Neural crest cell (in vitro differentiated cells): ENCODE data around the gene LSP1. TPM values are rescaled to one million over a fixed set of nuclear protein-coding genes. Genes with fewer than 3 reads are reported as not detected.
A peak's percentile ranks its signal among the peaks of the same experiment; 100 is the strongest.

Source experiments
- DNase-seq: peaks from one replicate; pipeline ENCODE4 v3.0.0; 2021; ENCODE audit warnings: low read depth, mixed read lengths, low spot score
- H3K27ac Mint-ChIP-seq: one replicate; pipeline ENCODE4 v1.8.0; 2021; ENCODE audit warnings: mild to moderate bottlenecking, mixed read lengths; ENCODE audit not compliant: unreplicated experiment
- H3K27me3 Mint-ChIP-seq: 2 replicates; pipeline ENCODE4 v1.8.0; 2021; ENCODE audit warnings: low read depth, mild to moderate bottlenecking, mixed read lengths
- H3K36me3 Mint-ChIP-seq: 2 replicates; pipeline ENCODE4 v1.8.0; 2021; ENCODE audit warnings: low read depth, mild to moderate bottlenecking, mixed read lengths
- H3K4me1 Mint-ChIP-seq: 2 replicates; pipeline ENCODE4 v1.8.0; 2021; ENCODE audit warnings: mixed read lengths
- H3K4me3 Mint-ChIP-seq: one replicate; pipeline ENCODE4 v1.8.0; 2021; ENCODE audit warnings: mild to moderate bottlenecking, mixed read lengths
- H3K9me3 Mint-ChIP-seq: 2 replicates; pipeline ENCODE4 v1.8.0; 2021; ENCODE audit warnings: mixed read lengths
- total RNA-seq: library from RNA; stranded (reverse); gene quantifications from 2 replicates; pipeline ENCODE4 v1.2.1, GENCODE V29; 2021
- TF ChIP-seq, protein P1 (sequence below): fragments of 200-600 bp; sonication (generic); conservative IDR thresholded peaks from 2 replicates; pipeline ENCODE4 v1.5.0; 2021; ENCODE audit warnings: antibody characterized with exemption, mild to moderate bottlenecking

Gene LSP1
- total RNA-seq, 1 donor from 2014 or later: not detected

DNA sequence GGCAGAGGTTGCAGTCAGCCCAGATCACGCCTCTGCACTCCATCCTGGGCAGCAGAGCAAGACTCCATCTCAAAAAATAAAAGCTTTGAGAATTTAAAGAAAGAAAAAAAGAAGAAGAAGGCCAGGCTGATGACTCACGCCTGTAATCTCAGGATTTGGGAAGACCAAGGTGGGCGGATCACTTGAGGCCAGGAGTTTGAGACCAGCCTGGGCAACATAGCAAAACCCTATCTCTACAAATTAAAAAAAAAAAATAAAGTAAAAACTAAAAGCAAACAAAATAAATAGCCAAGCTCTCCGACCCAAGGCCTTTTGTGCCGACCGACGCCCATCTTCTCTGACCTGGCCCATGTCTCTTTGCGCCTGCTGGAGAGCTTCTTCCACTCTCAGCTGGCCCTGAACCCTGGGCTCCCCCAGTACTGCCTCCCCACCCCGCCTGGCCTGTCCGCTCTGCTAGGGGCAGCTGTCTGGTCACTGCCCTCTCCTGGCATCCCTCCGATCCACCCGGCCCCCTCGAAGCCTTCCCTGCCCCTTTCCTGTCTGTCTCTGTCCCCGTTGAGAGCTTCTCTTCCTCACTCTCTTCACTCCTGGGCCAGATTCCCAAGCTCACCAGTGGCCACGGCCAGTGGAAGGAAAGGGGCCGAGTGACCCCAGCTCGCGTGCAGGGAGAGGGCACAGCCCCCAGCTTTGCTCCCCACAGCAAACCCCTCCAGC, 4.8 kb upstream of the LSP1 start:
- H3K36me3 Mint-ChIP-seq: no peaks in the 10 kb centered on the region
- TF ChIP-seq, protein P1, sequence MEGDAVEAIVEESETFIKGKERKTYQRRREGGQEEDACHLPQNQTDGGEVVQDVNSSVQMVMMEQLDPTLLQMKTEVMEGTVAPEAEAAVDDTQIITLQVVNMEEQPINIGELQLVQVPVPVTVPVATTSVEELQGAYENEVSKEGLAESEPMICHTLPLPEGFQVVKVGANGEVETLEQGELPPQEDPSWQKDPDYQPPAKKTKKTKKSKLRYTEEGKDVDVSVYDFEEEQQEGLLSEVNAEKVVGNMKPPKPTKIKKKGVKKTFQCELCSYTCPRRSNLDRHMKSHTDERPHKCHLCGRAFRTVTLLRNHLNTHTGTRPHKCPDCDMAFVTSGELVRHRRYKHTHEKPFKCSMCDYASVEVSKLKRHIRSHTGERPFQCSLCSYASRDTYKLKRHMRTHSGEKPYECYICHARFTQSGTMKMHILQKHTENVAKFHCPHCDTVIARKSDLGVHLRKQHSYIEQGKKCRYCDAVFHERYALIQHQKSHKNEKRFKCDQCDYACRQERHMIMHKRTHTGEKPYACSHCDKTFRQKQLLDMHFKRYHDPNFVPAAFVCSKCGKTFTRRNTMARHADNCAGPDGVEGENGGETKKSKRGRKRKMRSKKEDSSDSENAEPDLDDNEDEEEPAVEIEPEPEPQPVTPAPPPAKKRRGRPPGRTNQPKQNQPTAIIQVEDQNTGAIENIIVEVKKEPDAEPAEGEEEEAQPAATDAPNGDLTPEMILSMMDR: no peak
- H3K27ac Mint-ChIP-seq: peak overlapping the region; percentile 12
- H3K4me1 Mint-ChIP-seq: peaks cover 9% of the 10 kb centered on the region
- no peaks in the 10 kb centered on the region for H3K9me3 Mint-ChIP-seq
- no peak for DNase-seq
- no peaks in the 10 kb centered on the region for H3K27me3 Mint-ChIP-seq
- no peak overlapping the region for H3K4me3 Mint-ChIP-seq

DNA sequence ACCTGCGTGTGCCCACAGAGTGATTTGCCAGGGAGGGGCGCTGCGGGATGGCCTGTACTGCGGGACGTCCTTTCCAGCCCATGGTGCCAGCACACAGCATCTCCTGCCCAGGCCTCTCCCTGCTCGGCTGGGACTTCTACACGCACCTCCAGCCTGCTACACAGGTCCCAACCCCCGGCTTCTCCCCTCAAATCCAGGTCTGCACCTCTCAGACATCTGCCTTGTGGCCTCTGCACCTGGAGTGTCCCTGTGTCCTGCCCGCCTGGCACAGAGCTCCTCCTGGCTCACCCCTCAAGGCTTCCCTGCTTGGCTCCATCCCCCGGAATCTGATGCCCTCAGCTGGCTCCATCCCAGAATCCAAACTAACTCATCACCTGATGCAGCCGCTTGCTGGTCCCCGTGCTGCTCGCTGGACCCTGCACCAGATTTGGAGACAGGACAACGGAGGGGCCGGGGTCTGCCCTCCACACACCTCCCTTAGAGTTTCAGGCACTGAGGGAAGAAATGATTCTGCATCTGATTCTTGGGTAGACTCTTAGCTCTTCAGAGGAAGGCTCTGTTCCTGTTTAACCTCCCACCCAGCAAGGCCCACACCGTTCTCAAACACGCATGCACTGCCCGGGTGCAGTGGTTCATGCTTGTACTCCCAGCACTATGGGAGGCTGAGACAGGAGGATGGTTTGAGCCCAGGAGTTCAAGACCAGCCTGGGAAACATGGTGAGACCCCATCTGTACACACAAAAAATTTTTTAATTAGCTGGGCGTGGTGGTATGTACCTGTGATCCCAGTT, 4.0 kb upstream of the LSP1 start:
- DNase-seq: no peak
- Mint-ChIP-seq H3K27me3 (no peaks in the 10 kb centered on the region), H3K36me3 (no peaks in the 10 kb centered on the region), H3K4me3 (no peak overlapping the region), H3K9me3 (no peaks in the 10 kb centered on the region), H3K4me1 (peaks cover 9% of the 10 kb centered on the region), H3K27ac (no peak overlapping the region)
- TF ChIP-seq, protein P1: no peak

DNA sequence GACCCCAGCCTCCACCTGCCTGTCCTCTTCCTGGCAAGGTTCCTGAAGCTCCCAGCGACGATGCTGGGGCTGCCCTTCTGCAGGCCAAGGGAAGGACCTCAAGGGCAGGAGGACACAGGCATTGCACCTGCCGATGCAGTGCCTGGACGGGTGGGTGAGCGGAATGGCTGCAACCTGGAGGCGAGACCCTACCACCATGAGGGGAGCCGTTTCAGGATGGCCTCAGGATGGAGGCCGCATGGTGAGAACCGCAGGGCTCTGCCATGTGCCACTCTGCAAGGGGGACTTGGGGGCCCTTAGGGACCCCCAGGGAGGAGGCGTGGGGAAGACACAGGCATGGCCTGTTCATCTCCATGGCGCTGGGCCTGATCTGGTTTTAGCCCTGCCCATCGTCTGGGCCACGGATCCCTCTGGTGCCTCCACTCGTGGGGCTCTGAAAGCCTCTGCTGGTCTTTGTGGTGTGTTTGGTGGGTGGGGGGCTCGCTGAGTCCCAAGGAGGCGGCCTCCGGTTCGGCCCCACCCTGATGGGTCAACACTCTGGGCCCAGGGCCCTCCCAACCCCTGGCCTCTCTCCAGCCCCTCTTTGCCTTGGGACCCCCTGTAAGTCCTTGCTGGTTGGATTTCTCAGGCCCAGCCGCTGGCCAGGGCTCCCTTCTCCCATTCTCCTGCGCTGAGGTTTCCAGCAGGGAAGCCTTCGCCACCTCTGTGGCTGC, 1.3 kb upstream of the LSP1 start:
- peak overlapping the region; percentile 50 for H3K27ac Mint-ChIP-seq

DNA sequence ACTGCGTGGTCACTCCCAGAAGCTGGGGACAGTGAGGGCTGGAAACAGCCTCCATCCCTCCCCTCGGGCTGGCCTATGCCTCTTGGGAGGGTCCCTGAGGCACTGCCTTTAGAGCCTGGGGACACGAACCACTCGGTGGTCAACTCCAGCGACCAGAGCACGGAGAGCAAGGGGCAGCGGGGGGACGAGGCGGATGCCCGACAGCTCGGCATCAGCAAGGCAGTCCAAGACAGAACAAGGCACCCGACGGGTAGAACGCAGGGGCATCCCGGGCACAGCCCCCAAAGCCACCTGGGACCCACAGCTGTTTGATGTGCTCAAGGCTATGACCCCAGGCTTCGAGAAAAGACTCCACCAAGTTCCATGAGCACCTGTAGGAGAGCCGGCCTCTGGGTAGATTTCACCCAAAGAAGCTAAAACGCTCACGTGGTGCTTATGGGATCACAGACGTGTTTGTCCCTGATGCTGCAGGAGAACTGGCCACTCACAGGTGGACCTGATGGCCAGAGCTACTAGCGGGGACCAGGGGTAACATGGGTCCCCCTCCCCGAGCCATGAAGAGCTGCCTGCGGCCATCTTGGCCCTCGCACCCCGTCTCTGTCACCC, 510 bp upstream of the LSP1 start:
- Mint-ChIP-seq H3K27me3 (no peaks in the 10 kb centered on the region), H3K27ac (peak overlapping the region; percentile 50), H3K9me3 (no peaks in the 10 kb centered on the region), H3K4me3 (no peak overlapping the region), H3K4me1 (no peaks in the 10 kb centered on the region), H3K36me3 (no peaks in the 10 kb centered on the region)
- DNase-seq: no peak
- TF ChIP-seq, protein P1: no peak

More for the DNA sequence above, 1.3 kb upstream of the LSP1 start:
- DNase-seq: no peak
- H3K36me3 Mint-ChIP-seq: no peaks in the 10 kb centered on the region
- no peaks in the 10 kb centered on the region for H3K4me1 Mint-ChIP-seq
- TF ChIP-seq, protein P1: no peak
- no peak overlapping the region for H3K4me3 Mint-ChIP-seq
- H3K27me3 Mint-ChIP-seq: no peaks in the 10 kb centered on the region
- no peaks in the 10 kb centered on the region for H3K9me3 Mint-ChIP-seq

DNA sequence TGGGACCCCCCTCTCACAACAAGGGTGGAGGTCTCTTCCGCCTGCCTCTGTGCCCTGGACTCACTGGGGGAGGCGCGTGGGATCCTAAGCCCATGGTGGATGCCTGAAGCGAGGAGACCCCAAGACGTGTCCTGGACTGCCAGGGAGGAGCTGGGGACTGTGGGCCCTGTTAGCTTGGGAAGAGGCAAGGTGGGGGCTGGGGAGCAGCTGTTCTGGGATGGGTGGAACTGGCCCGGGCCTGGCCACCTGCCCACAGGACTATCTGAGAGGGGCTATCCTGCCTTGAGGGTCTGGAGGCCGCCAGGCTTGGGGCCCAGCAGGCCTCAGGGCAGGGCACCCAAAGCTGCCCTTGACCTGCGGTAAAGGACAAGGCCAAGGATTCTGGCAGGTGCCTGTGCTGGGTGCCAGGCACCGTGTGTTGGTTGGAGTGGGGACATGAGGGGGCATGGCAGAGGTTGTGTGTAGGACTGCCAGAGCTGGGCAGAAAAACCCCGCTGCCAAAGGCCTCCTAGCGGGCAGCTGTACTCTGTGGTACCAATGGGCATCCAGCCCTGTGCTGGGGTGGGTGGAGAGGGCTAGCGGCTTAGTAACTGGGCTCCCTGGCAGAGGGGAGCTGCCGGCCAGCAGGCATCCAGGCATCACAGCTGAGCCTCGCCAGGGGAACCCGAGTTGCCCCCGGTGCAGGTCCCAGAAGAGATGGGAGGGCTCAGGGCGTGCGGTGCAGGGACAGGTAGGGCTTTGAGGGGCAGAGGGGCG, 670 bp downstream of the LSP1 start:
- Mint-ChIP-seq H3K27ac (peak overlapping the region; percentile 71), H3K4me1 (no peaks in the 10 kb centered on the region), H3K4me3 (no peak overlapping the region), H3K36me3 (no peaks in the 10 kb centered on the region), H3K9me3 (no peaks in the 10 kb centered on the region), H3K27me3 (no peaks in the 10 kb centered on the region)
- TF ChIP-seq, protein P1: no peak
- DNase-seq: no peak
